Activated CD8-positive, alpha-beta memory T cell treated with anti-CD3 and anti-CD28 coated beads, Interleukin-2, amount 50 U/mL, for 1 hour (primary cell): ENCODE data around the gene IHH.
A peak's percentile ranks its signal among the peaks of the same experiment; 100 is the strongest.

ENCODE experiments used
- DNase-seq: peaks from one replicate; pipeline ENCODE4 v3.0.0-alpha.2; 2020; ENCODE audit errors: extremely low read depth

Gene IHH

GRCh38 chr2:219038600-219038999 is 22.1 kb downstream of the IHH start:
- no peak for DNase-seq

DNA sequence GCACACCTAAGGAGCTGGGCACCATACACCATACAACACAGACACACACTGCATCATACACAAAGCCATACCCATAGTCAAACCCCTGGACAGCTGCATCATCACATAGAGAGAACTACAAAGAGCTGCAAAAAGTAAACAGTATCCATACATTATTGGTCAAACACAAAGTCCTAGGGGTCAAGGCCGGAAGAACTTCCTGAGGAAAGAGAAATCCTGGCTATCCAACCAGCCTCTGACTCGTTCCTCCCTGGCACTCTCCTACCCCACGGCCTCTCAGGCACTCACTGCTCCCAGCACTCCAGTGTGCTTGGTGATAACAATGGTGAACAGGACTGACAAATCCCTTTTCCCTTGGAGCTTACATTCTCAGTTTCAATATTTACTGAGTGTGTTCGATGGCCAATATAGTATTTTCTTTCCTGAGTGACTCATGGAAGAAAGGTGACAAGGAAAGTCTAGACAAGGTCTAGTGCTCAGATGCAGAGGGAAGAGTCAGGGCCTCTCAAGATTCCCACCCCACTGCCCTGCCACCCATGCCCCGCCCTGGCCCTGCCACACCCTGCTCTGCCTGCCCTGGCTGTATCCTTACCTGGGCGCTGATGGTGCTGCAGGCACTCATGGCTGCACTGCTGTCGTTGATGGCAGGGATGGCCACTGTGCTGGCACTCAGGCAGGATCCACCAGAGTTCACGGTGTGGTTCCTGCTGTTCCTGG is 22.8 kb downstream of the IHH start:
- no peak for DNase-seq

DNA sequence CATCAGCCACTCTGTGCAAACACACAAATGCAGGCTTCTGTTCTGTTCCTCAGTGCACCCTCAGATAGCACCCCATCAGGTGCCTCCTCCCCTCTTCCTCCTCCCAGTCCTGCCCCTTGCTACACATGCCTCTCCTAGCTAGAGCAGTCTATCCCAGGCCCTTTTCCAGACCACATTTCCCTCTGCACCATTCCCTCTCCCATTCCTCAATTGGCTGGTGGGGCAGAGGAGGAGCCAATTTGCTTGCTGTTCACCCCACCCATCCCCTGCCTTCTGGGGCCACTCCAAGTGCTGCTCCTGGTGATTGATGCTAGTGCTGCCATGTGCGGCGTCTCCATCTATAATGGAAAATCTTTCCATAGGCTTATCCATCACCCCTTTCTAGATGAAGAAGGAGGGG is 24.8 kb downstream of the IHH start:
- no peak for DNase-seq

- DNase-seq = no peak
Observed at GRCh38 chr2:219034823-219035222, 25.9 kb downstream of the IHH start.

- DNase-seq = no peak
Observed at GRCh38 chr2:219032051-219032745, 28.5 kb downstream of the IHH start.

DNA sequence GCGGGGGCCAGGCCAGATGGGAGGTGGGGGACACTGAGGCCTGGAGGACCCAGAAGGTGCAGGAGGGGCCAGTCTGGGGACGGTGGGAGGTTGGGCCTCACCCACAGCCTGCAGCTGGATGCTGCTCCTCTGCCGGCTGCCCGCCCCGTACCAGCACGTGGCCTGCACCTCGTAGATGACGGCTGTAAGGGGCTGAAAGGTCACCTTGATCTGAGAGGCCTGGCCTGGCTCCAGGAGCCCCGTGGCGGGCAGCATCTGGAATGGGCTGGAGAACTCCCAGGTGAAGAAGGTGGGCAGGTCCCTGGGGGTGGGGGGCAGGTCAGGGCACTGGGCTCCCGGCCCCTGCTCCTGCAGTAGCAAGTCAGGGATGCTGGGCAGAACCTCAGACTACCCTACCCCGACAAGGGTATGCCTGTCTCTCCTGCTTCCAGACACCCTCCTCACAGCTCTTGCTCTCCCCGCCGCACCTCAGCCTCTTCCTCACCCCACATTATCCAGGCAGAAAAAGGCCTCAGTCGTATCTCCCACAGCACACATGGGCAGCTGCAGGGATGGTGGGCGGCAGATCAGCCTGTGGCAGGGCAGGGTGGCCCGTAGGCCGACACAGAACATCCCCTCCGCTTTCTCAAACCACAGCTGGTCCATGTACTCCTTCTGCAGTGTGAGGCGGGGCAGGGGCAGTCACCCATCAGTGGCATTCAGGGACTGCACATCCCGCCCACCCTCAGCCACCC is 29.5 kb downstream of the IHH start:
- no peak for DNase-seq

- no peak for DNase-seq
Observed at GRCh38 chr2:219030177-219030940, 30.4 kb downstream of the IHH start.

- peak; percentile 29 for DNase-seq
Observed at GRCh38 chr2:219029829-219030165, 30.9 kb downstream of the IHH start.

DNA sequence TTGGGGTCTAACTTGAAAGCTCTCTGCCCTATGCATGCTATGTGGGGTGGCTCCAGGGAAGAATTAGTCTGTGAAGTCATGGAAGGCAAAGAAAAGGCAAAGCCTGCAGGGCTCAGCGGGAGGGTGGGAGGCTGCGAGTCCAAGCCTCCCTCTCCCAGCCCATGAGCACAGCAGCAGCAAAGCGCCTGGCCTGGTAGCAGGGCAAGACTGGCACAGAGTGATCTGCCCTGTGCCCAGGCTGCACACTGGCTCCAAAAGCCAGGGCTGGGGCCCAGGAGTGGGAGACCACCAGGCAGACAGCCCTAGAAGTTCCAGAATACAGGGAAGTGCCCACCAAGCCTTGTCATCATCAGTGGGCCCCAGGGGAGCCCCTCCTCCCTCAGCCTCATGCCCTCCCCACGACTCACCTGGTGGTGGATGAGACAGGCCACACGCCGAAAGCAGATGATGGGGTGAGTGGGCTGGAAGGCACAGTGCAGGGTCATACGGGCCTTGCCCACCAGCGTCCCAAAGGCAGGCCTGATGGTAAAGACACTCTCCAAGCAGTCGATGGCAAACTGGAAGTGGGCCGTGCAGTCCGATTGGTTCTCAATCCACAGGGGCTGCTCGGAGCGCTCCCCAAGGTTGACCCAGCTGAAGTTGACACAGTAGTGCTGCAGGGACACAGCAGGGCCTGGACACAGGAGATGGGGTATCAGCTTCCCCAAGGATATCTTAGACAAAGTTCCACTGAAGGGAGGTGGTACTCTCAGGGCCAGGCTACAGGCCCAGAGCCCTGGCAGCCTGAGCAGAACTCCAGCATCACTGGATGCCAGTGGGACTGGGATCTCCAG is 31.5 kb downstream of the IHH start:
- no peak for DNase-seq

DNA sequence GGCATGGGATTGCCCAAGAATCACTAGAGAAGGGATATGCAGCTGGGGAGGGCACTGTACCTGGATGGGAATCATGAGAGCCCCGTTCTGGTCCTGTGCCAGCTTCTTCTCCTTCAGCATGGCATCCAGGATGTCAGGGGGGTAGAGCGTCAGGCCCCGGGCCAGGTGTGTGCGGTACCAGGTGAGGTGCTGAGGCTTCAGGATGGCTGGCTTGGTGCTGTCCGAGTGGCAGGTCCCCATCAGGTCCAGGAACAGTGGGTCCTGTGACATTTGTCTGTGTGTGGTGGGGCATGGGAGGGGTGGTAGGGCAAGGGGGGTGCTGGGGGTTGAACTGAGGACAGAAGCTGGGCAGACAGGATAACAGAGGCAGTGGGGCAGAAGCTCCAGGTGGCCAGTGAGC is 32.6 kb downstream of the IHH start:
- no peak for DNase-seq

- DNase-seq = no peak
Observed at GRCh38 chr2:219027511-219028055, 33.1 kb downstream of the IHH start.

- no peak for DNase-seq
Observed at GRCh38 chr2:219026946-219027345, 33.8 kb downstream of the IHH start.

DNA sequence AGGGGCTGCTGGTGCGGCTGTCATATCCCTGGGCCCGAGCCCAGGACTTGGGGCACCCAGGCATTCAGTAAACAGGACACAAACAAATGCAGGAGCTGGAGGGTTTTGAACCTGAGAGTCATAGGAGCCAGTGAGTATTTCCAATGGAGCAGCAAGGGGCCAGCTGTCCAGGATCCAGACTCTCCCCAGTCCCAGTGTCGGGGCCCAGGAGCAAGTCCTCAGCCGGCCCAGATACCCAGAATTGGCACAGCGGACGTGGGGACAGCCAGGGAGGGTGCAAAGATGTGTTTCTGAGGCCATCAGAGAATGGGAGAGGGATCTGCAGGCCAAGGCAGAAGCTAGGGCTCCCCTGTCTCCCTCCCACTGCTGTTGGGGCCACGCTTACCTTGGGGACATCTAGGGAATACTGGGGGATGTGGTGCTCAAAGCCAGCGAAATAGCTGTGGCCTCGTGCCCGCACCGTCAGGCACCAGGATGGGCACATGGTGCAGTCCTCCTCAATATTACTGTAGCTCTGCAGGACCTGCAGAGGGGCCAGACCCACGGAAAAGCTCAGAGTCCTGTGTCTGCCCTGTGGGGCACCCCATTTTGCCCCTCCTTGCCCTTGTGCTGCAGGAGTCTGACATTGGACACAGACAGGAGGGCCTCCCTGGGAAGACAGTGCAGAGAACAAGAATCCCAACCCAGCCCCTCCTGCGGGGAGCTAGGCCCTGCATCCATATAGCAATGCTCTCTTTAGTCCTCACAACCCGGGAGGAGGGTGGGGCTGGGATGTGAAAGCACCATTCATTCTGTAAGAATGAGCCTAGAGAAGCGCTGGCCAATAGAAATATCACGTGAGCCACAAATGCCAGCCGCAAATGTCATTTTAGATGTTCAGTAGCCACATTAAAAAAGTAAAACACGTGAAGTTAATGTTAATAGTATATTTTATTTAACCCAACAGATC is 34.8 kb downstream of the IHH start:
- DNase-seq = no peak

- no peak for DNase-seq
Observed at GRCh38 chr2:219024059-219024458, 36.7 kb downstream of the IHH start.

DNA sequence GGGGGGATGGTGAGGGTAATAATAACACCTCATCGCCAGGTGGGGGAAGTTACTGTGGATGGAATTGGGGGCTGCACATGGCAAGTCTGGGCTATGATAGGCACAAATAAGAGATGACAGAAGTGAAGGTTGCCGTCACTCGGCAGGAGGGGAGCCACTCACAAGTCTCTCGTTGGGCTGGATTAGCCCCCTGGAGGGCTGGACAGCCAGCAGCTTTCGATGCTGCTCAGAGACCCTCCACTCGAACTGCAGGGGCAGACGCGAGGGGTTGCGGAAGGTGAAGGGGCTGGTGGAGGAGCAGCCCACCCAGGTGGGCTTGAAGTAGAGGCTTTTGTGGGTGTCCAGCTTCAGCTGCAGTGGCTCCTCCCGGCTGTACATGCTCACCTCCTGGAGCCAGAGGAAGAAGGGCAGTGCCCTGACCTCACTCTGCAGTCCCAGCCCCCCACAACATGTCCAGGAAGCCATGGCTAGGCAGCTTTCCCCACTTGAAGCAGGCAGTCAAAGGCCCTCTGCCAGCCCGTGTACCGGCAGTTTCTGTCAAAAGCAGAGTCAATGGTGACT is 37.6 kb downstream of the IHH start:
- no peak for DNase-seq

DNA sequence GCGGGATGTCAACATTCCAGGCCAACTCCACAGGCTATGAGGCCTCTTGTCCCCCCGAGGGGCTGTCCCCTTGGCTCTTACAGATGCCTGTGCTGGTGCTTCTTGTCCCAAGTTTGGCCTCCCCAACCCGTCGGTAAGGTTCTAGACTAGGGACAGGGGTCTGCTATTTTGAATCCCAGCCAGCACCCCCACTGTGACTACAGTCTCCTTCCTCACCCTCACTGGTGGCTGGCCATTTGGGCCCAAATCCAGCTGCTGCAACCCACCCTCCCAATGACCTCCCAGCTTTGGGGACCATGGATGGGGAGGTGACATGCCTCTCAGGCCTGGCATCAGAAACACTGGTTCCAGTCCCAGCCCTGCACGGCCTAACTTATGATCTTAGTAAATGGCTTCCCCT is 38.1 kb downstream of the IHH start:
- DNase-seq = no peak

DNA sequence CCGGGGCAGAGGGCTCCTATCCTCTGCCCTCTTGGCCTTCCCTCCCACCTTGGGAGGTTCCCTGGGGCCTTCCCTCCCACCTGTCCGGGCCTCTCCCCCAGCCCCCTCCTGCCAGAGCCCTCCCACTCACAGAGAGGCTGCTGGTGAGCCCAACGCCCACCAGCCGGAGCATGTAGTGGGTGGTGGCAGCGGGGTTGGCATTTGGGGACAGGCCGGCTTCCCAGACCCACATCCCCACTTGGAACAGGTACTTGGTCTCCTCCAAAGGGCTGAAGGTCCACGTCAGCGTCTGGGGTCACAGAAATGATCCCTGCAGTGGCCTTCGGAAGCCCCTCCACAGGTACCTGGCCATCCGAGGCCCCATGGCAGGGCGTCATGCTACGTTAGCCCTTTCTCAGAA is 38.7 kb downstream of the IHH start:
- no peak for DNase-seq

DNA sequence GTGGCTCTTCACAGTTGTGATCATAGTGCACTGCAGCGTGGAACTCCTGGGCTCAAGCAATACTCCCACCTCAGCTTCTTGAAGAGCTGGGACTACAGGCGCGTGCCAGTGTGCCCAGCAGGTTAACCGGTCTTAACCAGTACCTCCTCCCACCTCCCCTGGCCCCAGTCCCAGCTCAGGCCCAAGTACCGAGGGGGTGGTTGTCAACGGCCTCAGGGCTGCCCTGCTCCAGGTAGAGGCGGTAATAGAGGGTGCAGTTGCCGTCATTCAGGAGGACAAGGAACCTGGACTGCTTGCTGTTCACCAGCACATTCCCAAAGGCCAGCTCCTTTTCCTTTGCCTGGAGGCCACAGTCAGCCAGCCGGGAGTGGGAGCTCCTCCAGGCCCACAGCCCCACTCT is 39.1 kb downstream of the IHH start:
- no peak for DNase-seq

DNA sequence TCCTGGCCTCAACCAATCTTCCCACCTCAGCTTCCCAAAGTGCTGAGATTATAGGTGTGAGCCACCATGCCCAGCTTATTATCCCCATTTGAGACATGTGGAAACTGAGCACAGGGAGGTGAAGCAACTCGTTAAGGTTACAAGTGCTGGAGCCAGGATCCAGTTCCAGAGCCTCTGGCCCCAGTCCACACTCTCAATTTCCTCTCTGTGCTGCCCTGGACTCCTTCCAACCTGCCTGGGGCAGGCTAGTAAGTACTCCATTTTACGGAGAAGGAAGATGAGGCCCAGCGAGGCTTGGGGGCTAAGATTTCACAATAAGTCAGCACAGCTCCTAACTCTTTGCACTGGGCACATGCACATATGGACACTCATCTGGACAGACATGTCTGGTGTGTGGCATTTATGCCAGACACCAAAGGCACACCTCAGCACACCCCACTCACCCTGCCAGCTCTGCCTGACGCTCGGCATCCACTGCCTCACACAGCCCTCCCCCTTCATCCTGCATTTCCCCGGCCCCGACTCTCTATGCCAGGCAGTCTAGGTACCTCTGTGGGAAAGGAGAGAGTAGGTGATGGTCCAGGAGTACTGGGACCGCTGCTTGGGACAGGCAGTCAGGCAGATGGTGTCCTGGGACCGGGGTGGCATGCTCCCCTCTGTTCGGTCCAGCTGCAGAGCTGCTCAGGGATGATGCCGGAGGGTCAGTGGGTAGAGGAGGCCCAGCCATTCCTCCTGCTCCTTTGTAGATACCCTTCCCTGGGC is 39.9 kb downstream of the IHH start:
- no peak for DNase-seq
